Thoracic aorta (tissue), 2 donors: Measurements from ENCODE around the gene NAIF1. TPM values are rescaled to one million over a fixed set of nuclear protein-coding genes. Genes with fewer than 3 reads are reported as not detected.

Experiments used
- ATAC-seq: fragments of 150-250 bp; one replicate; pipeline ENCODE4 v1.8.0; 2017; ENCODE audit warnings: low read depth; ENCODE audit not compliant: insufficient number of reproducible peaks, low FRiP score
- DNase-seq: peaks from one replicate; pipeline ENCODE4 v3.0.0-alpha.2; 2020; ENCODE audit warnings: low spot score
- H3K27ac ChIP-seq, 2 donors: fragments of 200-600 bp; sonication (generic); 1 replicate in 1 of 2; 2 replicates in 1 of 2; pipeline ENCODE4 v1.5.1; 2016; ENCODE audit warnings: mild to moderate bottlenecking in 2 of 2, moderate library complexity in 2 of 2
- H3K27me3 ChIP-seq: fragments of 200-600 bp; sonication (generic); replicated peaks from 2 replicates; pipeline ENCODE4 v1.6.0; 2016; ENCODE audit warnings: mild to moderate bottlenecking; ENCODE audit not compliant: insufficient read depth
- H3K36me3 ChIP-seq: fragments of 200-600 bp; sonication (generic); one replicate; pipeline ENCODE4 v1.5.1; 2016
- H3K4me1 ChIP-seq, 2 donors: fragments of 200-600 bp; sonication (generic); 1 replicate in 1 of 2; 2 replicates in 1 of 2; pipeline versions ENCODE4 v1.5.1 to v1.6.0; 2016; ENCODE audit warnings: low read depth in 2 of 2, mild to moderate bottlenecking in 1 of 2; ENCODE audit not compliant: control insufficient read depth in 1 of 2
- H3K4me3 ChIP-seq: fragments of 200-600 bp; sonication (generic); 2 replicates; pipeline ENCODE4 v1.5.1; 2016; ENCODE audit warnings: mild to moderate bottlenecking
- H3K9me3 ChIP-seq: fragments of 200-600 bp; sonication (generic); 2 replicates; pipeline ENCODE4 v1.5.1; 2016
- CTCF ChIP-seq: fragments of 200-600 bp; sonication (generic); IDR thresholded peaks from one replicate; pipeline ENCODE4 v1.5.1; 2019; ENCODE audit warnings: antibody characterized with exemption
- total RNA-seq, 2 donors: library from RNA; depleted of rRNA; stranded (reverse); fragments of >200 nt; gene quantifications; one replicate each; pipeline versions ENCODE4 v1.1.0 to v1.2.3, GENCODE V29; 2016

NAIF1 gene
- total RNA-seq, 2 donors from 2014 or later: 11.8 to 21.0 TPM

GRCh38 chr9:128096616-128097536 lies 29.8 kb upstream of the NAIF1 start:
- Histone ChIP-seq H3K27ac (peak overlapping the region; percentile 89 to 96), H3K36me3 (peaks cover 3% of the 10 kb centered on the region), H3K27me3 (no peaks in the 10 kb centered on the region), H3K4me3 (no peak overlapping the region), H3K9me3 (no peaks in the 10 kb centered on the region), H3K4me1 (peaks cover 40 to 83% of the 10 kb centered on the region in 2 donors)
- DNase-seq: no peak
- TF ChIP-seq CTCF: no peak
- no peak for ATAC-seq

- Histone ChIP-seq H3K4me3 (no peak overlapping the region), H3K36me3 (no peaks in the 10 kb centered on the region), H3K9me3 (no peaks in the 10 kb centered on the region), H3K27me3 (no peaks in the 10 kb centered on the region), H3K4me1 (peaks cover 40 to 79% of the 10 kb centered on the region in 2 donors), H3K27ac (peak overlapping the region; percentile 88 to 94)
- no peak for DNase-seq
- no peak for ATAC-seq
- TF ChIP-seq CTCF: no peak
Observed at GRCh38 chr9:128094950-128095544, 27.9 kb upstream of the NAIF1 start.

GRCh38 chr9:128094166-128094949 lies 27.2 kb upstream of the NAIF1 start:
- Histone ChIP-seq H3K9me3 (no peaks in the 10 kb centered on the region), H3K36me3 (no peaks in the 10 kb centered on the region), H3K4me1 (peaks cover 33 to 72% of the 10 kb centered on the region in 2 donors), H3K27ac (peak overlapping the region; percentile 88 to 94), H3K27me3 (no peaks in the 10 kb centered on the region), H3K4me3 (peak overlapping the region; percentile 61)
- TF ChIP-seq CTCF: no peak
- ATAC-seq (peak; percentile 75), DNase-seq (peak; percentile 91)

GRCh38 chr9:128093011-128093410 lies 25.9 kb upstream of the NAIF1 start:
- Histone ChIP-seq H3K4me3 (no peak overlapping the region), H3K9me3 (no peaks in the 10 kb centered on the region), H3K36me3 (no peaks in the 10 kb centered on the region), H3K4me1 (peaks cover 30 to 63% of the 10 kb centered on the region in 2 donors), H3K27ac (peak overlapping the region; percentile 88 to 94), H3K27me3 (no peaks in the 10 kb centered on the region)
- ATAC-seq: no peak
- TF ChIP-seq CTCF: no peak
- no peak for DNase-seq
